HG03432 (cell line): ENCODE data around the gene TEX29.

Source experiments
- ATAC-seq: cut with Tn5 transposase; IDR thresholded peaks from one replicate; pipeline ENCODE4 v1.9.1; 2021; ENCODE audit warnings: mild to moderate bottlenecking, moderate library complexity; ENCODE audit not compliant: unreplicated experiment

TEX29 gene

GRCh38 chr13:111319998-111320911, at the start of gene TEX29:
TEX29 (plus strand) TSS chr13:111320642; CDS start chr13:111320891, 249 bp downstream.
- no peak for ATAC-seq

GRCh38 chr13:111270765-111271698, 49.4 kb upstream of the TEX29 start:
- ATAC-seq, result no peak

GRCh38 chr13:111272117-111272516, 48.3 kb upstream of the TEX29 start:
- ATAC-seq, result no peak

DNA sequence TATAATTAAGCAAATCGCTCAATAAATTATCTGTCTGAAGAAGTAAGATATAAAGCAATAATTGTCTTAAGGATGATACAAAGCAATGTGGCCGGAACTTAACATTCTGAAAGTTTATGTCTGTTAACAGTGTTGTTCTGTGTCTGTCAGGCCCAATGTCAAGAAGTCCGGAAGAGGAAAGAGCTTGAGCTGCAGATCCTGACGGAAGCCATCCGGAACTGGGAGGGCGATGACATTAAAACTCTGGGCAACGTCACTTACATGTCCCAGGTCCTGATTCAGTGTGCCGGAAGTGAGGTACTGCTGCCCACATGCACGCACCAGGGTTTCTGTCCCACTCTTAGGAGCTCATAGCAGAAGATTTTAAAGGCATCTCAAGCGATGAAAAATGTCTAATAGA, 45.1 kb upstream of the TEX29 start:
- ATAC-seq, result no peak

GRCh38 chr13:111275995-111276618, 44.3 kb upstream of the TEX29 start:
- ATAC-seq, result no peak

- ATAC-seq, result no peak
Measured at GRCh38 chr13:111278258-111278657, 42.2 kb upstream of the TEX29 start.

DNA sequence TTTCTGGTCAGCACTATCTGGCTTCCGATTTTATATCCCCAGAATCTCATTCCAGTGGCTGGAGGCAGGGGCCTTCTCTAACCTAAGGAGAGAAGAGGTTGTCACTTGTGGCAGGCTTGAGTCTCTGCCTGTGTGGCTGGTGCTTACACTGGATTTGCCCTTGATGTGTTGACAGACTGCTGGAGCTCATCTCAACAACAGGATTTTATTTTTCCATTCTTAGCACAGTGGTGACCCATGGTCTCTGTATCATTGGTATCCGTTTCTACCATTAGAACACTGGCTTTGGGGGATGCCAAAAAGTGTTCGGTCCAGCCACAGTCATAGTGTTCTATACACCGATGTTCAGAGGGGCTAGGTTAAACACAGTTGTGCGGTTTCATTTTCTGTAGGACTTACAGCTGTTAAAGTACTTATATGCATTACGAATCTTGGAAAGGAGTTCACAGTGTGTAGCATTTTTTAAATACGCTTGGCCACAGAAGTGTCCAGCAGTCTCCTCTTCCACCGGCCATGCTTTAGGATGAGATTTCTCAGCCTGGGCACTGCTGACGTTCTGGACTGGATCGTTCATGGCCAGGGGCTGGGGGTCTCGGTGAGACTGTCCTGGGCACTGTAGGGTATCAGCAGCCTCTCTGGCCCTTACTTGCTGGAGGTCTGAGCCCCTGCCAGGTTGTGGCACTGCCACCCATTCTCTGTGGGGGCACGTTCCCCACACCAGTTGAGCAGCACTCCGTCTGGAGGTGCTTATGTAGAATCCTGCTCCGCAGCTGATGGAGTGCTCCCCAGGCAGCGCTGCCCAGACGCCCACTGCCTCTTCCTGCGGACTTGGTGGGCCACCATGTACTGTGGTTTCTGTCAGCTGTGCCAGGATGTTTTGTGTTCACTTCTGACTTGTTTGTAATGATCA, 41.4 kb upstream of the TEX29 start:
- no peak for ATAC-seq

DNA sequence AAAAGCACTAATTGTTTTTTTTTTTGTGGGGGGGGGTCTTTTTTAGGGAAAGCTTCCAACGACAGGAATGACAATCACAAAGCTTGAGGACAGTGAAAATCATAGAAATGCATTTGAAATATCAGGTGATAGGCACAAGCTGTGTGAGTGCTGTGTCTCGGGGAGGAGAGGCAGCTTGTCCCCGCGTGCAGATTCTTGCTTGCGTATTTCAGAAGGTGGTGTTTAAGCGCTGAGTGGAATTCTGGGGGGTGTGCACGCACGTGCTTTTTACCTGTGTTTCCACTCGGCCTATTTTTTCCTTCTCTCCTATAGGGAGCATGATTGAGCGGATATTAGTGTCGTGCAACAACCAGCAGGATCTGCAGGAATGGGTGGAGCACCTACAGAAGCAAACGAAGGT, 40.2 kb upstream of the TEX29 start:
- no peak for ATAC-seq

DNA sequence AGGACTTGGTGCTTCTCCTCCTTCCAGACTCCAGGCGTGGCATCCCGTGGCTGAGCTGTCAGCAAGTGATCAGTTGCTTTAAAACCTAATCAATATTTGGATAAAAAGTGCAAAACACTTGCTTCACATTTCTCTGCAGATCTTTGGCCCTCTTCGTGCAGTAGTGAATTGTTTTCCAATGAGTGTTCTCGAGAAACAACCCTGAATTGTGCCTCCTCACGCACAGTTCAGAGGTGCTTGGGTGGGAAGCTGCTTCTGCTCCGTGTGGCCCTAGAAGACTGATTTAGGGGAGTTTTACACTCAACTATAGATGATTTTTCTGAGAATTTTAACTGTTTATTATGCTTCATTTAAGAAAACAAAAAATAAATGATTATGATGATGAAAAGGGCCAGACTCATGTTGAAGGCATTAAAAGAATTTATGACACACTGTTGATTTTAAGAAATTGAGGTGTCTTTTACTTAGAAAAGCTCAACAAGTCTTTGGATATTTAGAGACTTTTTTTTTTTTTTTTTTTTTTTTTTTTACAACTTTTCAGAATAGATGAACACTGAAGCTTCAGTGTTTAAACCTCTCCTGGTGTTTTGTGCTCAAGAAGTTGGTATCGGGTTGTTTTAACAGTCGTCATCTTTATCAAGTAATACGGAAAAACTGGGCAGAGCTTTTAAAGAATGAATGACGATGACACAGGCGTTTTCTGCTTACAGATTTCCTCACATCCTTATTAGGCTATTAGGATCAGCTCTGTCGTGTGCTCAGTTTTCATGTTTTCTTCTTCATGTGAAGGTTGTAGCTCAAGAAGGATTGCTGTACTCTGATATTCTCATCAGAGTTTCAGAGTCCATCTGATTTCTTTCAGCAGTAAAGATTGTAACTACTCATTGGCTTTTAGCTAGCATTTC, 39.5 kb upstream of the TEX29 start:
- ATAC-seq, result no peak

DNA sequence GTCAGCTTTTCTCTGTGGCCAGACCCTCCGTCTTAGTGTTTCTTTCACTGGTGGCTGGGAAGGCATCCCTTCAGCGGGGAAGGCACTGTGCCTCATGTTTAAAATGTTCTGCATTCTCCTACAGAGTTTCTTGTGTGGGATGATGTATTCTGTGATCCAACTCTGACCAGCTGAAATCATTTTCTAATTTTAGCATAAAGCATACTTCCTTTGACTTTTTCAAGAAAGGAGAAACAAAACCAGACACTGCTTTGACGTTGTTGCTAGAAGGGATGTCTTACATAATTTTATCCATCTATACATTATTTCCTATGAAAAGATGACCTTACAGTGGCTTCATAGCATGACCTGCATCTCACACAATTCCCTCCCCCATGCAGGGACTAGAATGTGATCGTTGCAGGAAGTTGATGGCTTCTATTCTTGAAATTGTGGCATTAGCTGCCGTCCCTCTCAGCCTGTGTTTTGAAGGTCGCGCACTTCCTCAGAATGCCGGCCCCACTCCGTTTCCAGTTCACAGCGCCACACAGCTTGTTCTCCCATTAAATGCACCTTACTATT, 38.6 kb upstream of the TEX29 start:
- ATAC-seq, result no peak

DNA sequence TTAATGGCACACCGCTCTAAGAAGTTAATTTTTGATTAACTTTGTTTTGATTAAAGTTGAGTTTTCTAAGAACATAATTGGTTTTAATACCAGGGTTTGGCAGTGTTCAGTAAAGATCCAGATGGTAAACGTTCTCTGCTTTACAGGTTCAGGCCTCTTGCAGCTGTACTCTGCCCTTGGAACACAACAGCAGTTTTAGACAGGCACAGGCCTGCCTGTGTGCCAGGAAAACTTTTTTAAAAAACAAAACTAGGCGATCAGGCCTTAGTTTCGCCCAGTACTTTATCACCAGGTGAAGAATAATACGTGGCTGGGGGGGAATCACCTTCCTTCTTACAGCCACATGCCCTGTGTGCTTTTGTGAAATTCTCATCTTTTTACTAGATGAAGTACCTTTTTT, 38.0 kb upstream of the TEX29 start:
- no peak for ATAC-seq

DNA sequence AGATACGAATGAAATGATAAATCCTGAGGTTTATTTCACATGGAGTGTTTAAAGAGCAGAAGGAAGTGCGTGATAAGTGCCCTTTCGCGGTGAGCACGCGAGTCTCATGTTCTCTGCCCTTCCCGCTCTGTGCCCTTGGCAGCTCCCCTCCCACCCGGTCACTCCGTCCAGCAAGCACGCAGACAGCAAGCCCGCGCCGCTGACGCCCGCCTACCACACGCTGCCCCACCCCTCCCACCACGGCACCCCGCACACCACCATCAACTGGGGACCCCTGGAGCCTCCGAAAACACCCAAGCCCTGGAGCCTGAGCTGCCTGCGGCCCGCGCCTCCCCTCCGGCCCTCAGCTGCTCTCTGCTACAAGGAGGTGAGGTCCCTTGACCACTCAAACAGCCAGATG, 37.4 kb upstream of the TEX29 start:
- no peak for ATAC-seq

DNA sequence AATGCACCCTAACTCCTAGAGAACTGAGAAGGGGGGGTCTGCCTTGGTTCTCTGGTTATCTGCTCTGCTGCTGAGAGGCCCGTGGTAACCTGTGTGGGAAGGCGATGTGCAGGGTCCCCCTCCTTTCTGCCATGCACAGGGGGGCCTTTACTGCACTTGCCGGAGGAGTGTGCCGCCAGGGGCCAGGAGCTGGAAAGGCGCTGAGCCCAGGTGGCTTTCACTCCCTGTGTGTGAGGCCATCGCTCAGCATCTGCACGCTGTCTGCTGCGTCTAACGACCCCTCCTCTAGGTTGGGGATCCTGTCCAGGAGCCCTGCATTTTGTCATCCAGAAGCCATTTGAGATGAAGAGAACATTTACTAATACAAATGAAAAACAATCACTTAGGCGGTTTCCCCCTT, 37.0 kb upstream of the TEX29 start:
- ATAC-seq, result no peak

GRCh38 chr13:111283991-111284390, 36.5 kb upstream of the TEX29 start:
- no peak for ATAC-seq

GRCh38 chr13:111284565-111284964, 35.9 kb upstream of the TEX29 start:
- no peak for ATAC-seq

DNA sequence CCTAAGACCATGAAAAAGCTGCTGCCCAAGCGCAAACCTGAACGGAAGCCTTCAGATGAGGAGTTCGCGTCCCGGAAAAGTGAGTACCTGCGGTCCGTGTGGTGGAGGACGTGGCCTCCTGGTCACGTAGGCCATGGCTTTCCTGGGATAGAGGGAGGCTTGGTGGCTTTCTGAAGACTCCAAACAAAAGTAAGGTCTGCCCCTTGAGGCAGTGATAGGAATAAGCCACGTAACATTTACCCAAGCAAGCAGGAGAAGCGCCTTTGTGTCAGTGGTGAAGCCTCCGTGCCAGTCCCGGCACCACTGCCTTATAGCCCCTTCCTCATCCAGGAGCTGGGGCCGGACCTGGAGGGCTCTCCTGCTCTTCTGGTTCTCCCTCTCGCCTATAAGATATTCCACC, 34.3 kb upstream of the TEX29 start:
- ATAC-seq, result no peak

GRCh38 chr13:111286749-111287148, 33.7 kb upstream of the TEX29 start:
- no peak for ATAC-seq

- no peak for ATAC-seq
Measured at GRCh38 chr13:111287201-111287600, 33.2 kb upstream of the TEX29 start.

DNA sequence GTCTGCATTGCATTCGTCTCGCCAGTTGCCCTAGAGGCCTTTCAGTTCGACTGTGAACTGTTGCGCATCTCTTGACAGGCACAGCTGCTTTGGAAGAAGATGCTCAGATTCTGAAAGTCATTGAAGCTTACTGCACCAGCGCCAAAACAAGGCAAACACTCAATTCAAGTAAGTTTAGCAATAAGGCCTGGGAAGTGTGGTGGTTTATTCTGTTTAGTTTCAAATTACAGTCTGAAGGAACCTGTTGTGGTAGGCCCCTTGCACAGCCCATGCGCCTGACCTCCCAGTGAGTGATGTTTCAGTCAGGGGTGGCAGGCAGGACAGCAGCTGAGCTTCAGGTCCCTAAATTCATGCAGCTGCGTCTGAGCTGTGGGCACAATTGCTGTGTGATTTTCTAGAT, 32.2 kb upstream of the TEX29 start:
- no peak for ATAC-seq
